Thyroid gland (tissue), 4 donors: ENCODE results near the gene PREP. TPM values are rescaled to one million over a fixed set of nuclear protein-coding genes. Genes with fewer than 3 reads are reported as not detected.
"Not testable (repeated sequence)": the region's sequence is repeated elsewhere in the genome, so short reads cannot be mapped to it uniquely, and the experiment has no call there.

Experiments
- DNase-seq, 2 donors: peaks; one replicate each; pipeline ENCODE4 v3.0.0-alpha.2; 2019
- H3K27ac ChIP-seq, 3 donors: fragments of 200-600 bp; sonication (generic); 1 replicate in 2 of 3; 2 replicates in 1 of 3; pipeline ENCODE4 v1.5.1; 2016 to 2019; ENCODE audit warnings: mild to moderate bottlenecking in 1 of 3, moderate library complexity in 1 of 3
- H3K27me3 ChIP-seq: fragments of 200-600 bp; sonication (generic); one replicate; pipeline ENCODE4 v1.5.1; 2019
- H3K36me3 ChIP-seq, 2 donors: fragments of 200-600 bp; sonication (generic); one replicate each; pipeline ENCODE4 v1.5.1; 2016 to 2019
- H3K4me1 ChIP-seq, 2 donors: fragments of 200-600 bp; sonication (generic); one replicate each; pipeline ENCODE4 v1.5.1; 2017 to 2019
- H3K4me3 ChIP-seq, 3 donors: fragments of 200-600 bp; sonication (generic); replicated peaks in 1 of 3; 1 replicate in 2 of 3; 2 replicates in 1 of 3; pipeline ENCODE4 v1.5.1; 2016; ENCODE audit warnings: mild to moderate bottlenecking in 1 of 3
- H3K9me3 ChIP-seq: fragments of 200-600 bp; sonication (generic); one replicate; pipeline ENCODE4 v1.5.1; 2017
- POLR2A ChIP-seq, 2 donors: fragments of 450-650 bp; IDR thresholded peaks; one replicate each; pipeline ENCODE4 v1.6.1; 2017; ENCODE audit warnings: antibody characterized with exemption in 2 of 2, mild to moderate bottlenecking in 2 of 2, moderate library complexity in 1 of 2
- WGBS, 2 donors: methylation state at CpG; one replicate each; pipeline ENCODE4 v1.1.5; 2017; 5-methylcytosine and 5-hydroxymethylcytosine counted together
- intact Hi-C: fragments of 100-400 bp; cut with DNase I; formaldehyde crosslinking; loops from one replicate; pipeline ENCODE4 v1.15.1; 2023
- total RNA-seq, 4 donors: library from RNA; depleted of rRNA; stranded (reverse); fragments of >200 nt; gene quantifications; one replicate each; pipeline ENCODE4 v1.2.3, GENCODE V29; 2016
- TF ChIP-seq, protein P1 (sequence below), 6 experiments: fragments of 200-600 bp in 3 of 6; fragments of 450-650 bp in 3 of 6; sonication (generic) in 3 of 6; IDR thresholded peaks; one replicate each; pipeline ENCODE4 v1.5.1; 2016 to 2019; ENCODE audit warnings: antibody characterized with exemption in 6 of 6, mild to moderate bottlenecking in 2 of 6, inconsistent platforms in 1 of 6, moderate library complexity in 1 of 6

PREP gene
- total RNA-seq, 4 donors from 2014 or later, result 13.7 to 21.7 (median 16.6) TPM

DNA sequence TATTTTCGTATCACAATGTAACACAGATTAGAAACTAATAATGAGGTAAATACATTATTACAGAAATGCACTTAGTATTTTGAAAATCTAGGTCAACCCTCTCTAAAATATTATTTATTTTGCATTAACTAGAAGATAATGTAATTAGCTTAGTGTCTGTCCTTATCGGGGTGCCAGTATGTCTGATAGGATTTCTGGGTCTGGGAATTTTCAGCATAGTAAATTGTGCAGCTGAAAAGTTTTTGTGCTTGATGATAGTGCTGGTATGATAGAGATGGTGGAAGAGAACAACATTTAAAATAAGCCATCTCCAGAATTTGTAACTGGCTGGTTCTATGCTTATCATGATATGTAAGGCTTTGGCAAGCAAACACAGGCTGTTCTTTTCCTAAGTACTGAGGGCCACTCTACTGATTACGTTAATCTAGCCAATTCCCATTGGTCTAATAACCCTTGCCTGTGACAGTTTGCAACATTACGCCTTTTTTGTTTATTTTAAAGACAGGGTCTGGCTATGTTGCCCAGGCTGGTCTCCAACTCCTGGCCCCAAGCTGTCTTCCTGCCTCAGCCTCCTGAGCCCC, 50.8 kb downstream of the PREP start:
- no peaks in the 10 kb centered on the region for H3K4me1 ChIP-seq
- H3K4me3 ChIP-seq, result no peak overlapping the region
- no peaks in the 10 kb centered on the region for H3K9me3 ChIP-seq
- intact Hi-C loops, result no loop called here
- TF ChIP-seq, protein P1, sequence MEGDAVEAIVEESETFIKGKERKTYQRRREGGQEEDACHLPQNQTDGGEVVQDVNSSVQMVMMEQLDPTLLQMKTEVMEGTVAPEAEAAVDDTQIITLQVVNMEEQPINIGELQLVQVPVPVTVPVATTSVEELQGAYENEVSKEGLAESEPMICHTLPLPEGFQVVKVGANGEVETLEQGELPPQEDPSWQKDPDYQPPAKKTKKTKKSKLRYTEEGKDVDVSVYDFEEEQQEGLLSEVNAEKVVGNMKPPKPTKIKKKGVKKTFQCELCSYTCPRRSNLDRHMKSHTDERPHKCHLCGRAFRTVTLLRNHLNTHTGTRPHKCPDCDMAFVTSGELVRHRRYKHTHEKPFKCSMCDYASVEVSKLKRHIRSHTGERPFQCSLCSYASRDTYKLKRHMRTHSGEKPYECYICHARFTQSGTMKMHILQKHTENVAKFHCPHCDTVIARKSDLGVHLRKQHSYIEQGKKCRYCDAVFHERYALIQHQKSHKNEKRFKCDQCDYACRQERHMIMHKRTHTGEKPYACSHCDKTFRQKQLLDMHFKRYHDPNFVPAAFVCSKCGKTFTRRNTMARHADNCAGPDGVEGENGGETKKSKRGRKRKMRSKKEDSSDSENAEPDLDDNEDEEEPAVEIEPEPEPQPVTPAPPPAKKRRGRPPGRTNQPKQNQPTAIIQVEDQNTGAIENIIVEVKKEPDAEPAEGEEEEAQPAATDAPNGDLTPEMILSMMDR (IDR thresholded peaks at IDR 0.05), result no peak
- TF ChIP-seq POLR2A (IDR thresholded peaks at IDR 0.05), result no peak
- H3K36me3 ChIP-seq, result no peaks in the 10 kb centered on the region
- 97 to 98% methylated on average over 4 of the region's 4 CpGs for WGBS, 2 donors
- no peak for DNase-seq
- H3K27ac ChIP-seq, result no peak overlapping the region
- H3K27me3 ChIP-seq, result no peaks in the 10 kb centered on the region

DNA sequence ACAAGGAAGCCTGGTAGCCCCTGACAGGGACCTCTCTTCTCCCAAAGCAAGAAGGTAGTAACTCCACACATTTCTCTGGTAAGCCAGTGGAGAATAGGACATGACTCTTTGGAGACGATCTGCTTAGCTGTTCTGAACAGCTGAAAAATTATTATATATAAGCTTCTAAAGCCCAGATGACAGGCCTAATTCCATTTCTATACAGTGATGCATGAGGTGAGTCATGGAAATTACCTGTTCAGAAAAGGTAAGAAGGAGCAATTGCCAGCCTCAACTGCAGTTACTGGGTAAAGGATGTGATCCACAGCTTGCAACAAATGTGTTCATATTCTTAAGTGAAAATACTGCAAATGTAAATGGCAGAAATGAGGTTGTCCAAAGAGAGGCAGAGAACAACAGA, 54.0 kb downstream of the PREP start:
- Histone ChIP-seq H3K36me3 (no peaks in the 10 kb centered on the region), H3K4me3 (no peak overlapping the region), H3K27ac (no peak overlapping the region), H3K27me3 (no peaks in the 10 kb centered on the region), H3K9me3 (no peaks in the 10 kb centered on the region), H3K4me1 (peaks cover 16 to 19% of the 10 kb centered on the region in 2 donors)
- TF ChIP-seq POLR2A (IDR thresholded peaks at IDR 0.05), result no peak
- TF ChIP-seq, protein P1 (IDR thresholded peaks at IDR 0.05), result no peak
- intact Hi-C loops, result no loop called here
- DNase-seq, result no peak
- WGBS, 2 donors, result 93 to 95% methylated on average over 1 of the region's 1 CpG

DNA sequence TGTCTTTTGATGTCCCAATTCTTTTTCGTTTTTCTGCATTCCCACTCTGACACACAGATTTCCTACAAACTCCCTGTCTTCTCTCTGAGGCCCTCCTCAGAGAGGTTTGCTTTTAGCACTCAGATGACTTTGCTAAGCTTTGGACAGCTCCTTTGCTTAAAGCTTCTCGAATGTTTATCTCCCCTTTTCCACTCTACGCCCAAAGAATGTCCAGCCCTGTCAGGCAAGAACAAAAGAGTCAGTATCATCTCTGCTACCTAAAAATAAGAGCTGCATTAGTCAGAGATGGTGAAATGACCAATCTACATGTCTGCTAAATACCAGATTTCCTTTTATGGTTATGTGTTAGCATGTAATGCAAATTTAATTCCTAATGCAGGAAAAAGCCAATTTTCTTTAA, 56.8 kb downstream of the PREP start:
- no peaks in the 10 kb centered on the region for H3K36me3 ChIP-seq
- intact Hi-C loops, result no loop called here
- TF ChIP-seq, protein P1 (IDR thresholded peaks at IDR 0.05), result no peak
- no peak for TF ChIP-seq POLR2A (IDR thresholded peaks at IDR 0.05)
- peaks cover 16 to 19% of the 10 kb centered on the region in 2 donors for H3K4me1 ChIP-seq
- H3K27ac ChIP-seq, result peak overlapping the region; percentile 7 to 73 (median 14)
- no peak overlapping the region for H3K4me3 ChIP-seq
- WGBS, 2 donors, result 41 to 42% methylated on average over 3 of the region's 3 CpGs
- H3K27me3 ChIP-seq, result no peaks in the 10 kb centered on the region
- no peak for DNase-seq
- H3K9me3 ChIP-seq, result no peaks in the 10 kb centered on the region

DNA sequence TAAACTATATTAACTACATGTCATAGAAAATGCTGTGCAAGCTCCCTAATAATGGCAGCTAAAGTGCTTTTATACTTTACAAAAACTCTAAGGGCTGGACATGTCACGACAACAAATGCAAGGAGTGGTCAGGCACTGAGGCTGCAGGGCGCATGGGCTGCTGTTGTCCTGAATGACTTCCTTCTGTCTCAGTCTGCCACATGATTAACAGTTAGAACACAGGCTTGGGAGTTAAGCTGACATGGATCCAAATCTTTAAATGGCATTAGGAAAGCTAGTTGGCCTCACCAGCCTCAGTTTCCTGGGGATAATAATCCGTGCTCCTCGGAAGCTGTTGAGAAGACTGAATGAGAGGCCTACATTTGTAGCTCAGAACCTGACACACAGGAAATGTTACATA, 57.4 kb downstream of the PREP start:
- intact Hi-C loops, result no loop called here

DNA sequence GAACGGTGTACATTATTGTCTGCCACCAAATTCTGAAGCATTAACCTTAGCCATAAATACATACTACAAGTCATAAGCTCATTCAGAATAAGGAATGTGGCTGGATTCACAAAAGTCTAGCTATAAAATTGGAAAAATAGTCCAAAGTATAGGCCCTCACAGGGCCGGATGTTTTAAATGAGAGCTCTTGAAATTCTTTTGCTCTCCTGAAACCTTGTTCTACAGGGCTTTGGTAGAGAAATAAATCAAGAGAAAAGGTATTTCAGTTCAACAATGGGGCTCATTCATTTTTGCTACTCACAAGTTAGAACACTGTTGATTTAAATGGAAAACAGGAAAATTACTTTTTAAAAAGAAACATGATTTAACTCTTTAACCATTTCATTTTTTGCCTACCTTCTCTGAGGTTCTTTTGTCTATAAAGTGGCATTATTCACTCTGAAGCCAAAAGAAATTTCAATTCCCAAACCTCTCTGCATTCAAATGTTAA, 58.0 kb downstream of the PREP start:
- Histone ChIP-seq H3K36me3 (no peaks in the 10 kb centered on the region), H3K4me1 (peaks cover 16 to 19% of the 10 kb centered on the region in 2 donors), H3K27ac (peak overlapping the region; percentile 17 to 73 (median 51)), H3K9me3 (no peaks in the 10 kb centered on the region), H3K4me3 (no peak overlapping the region), H3K27me3 (no peaks in the 10 kb centered on the region)
- no peak for DNase-seq
- intact Hi-C loops, result no loop called here
- no peak for TF ChIP-seq POLR2A (IDR thresholded peaks at IDR 0.05)
- TF ChIP-seq, protein P1 (IDR thresholded peaks at IDR 0.05), result no peak
- WGBS, 2 donors, result 29 to 42% methylated on average over 2 of the region's 2 CpGs

More for the DNA sequence above, 57.4 kb downstream of the PREP start:
- no peaks in the 10 kb centered on the region for H3K36me3 ChIP-seq
- H3K4me3 ChIP-seq, result no peak overlapping the region
- H3K9me3 ChIP-seq, result no peaks in the 10 kb centered on the region
- DNase-seq, result peak in 1 of 2 donors; percentile 9
- no peaks in the 10 kb centered on the region for H3K27me3 ChIP-seq
- TF ChIP-seq, protein P1 (IDR thresholded peaks at IDR 0.05), result no peak
- TF ChIP-seq POLR2A (IDR thresholded peaks at IDR 0.05), result no peak
- H3K27ac ChIP-seq, result peak overlapping the region; percentile 14 to 73 (median 51)
- 68 to 72% methylated on average over 4 of the region's 4 CpGs for WGBS, 2 donors
- H3K4me1 ChIP-seq, result peaks cover 16 to 19% of the 10 kb centered on the region in 2 donors

DNA sequence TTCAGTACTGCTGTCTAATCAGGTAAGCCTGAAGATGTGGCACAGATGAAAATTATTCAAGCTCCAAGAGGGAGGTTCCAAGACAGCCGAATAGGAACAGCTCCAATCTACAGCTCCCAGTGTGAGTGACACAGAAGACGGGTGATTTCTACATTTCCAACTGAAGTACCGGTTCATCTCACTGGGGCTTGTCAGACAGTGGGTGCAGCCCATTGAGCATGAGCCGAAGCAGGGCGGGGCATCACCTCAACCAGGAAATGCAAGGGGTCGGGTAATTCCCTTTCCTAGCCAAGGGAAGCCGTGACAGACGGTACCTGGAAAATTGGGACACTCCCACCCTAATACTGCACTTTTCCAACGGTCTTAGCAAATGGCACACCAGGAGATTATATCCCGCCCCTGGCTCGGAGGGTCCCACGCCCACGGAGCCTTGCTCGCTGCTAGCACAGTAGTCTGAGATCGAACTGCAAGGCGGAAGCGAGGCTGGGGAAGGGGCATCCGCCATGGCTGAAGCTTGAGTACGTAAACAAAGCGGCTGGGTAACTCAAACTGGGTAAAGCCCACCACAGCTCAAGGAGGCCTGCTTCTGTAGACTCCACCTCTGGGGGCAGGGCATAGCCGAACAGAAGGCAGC, 64.4 kb downstream of the PREP start:
- H3K4me1 ChIP-seq, H3K4me3 ChIP-seq, DNase-seq, H3K9me3 ChIP-seq, H3K27ac ChIP-seq, H3K36me3 ChIP-seq, H3K27me3 ChIP-seq, intact Hi-C loops: not testable (repeated sequence)
- 95 to 97% methylated on average over 21 of the region's 21 CpGs for WGBS, 2 donors
